ENCODE measurements around the gene TMEM233.
"Not testable (repeated sequence)": the region's sequence is repeated elsewhere in the genome, so short reads cannot be mapped to it uniquely, and the experiment has no call there.

Gene TMEM233

GRCh38 chr12:119613319-119613936 is 19.9 kb downstream of the TMEM233 start:
- no peak for DNase-seq

DNA sequence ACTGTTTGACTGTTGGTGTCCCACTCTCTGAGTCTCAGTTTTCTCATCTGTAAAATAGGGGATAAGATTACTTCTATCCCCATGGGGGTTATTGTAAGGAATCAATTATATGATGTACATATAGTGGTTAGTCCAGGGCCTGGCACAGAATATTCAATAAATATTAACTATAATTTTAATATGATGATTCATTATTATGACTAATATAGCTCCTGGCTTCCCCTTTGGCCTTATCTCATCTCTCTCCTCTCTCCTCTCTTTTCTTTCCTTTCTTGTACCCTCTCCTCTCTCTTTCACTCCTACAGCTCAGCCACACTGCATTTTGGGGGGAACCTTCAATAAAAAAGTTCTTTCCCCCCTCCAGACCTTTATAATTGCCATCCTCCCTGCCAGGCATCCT is 21.1 kb downstream of the TMEM233 start:
- DNase-seq: no peak

DNA sequence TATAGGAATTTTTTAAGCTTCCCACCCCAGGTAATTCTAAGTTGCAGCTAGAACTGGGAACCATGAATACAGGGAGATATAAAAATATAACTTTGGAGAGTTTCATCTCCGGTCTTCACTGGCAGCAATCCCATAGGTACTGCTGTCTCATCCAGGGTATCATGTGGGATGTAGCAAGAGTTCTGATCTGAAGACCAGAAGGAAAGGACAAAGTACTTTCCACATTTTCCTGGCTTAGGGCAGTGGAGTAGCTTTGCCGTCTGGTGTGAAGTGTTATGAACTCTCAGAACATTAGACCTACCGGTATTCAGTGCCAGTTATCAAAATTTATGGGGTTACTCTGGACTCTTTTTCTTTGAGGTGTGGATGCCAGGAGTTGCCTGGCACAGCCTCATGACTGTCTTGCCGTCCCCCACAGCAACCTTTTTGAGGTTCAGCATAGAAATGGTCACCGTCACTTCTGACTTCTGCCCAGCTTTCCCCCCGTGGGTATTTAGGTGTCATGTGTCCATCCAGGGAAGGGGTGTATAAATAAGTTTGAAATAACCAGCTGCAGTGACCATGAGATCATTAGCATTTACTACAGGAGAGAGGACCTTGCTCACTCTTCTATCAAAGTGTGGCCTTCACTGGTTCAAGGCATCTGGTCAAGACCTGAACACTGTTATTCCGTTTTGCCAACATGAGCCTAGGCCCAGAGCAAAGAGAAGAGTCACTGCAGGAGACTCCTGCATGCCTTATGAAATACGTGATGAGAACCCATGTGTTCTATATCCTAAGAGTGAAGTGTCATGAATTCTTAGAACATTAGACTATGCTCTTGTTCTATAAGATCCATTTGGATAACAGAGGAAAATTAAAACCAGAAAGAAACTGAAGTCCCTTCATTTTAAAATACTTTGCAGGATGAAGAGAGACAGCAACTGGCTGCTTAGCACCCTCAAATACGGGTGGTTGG is 22.2 kb downstream of the TMEM233 start:
- DNase-seq: no peak

DNA sequence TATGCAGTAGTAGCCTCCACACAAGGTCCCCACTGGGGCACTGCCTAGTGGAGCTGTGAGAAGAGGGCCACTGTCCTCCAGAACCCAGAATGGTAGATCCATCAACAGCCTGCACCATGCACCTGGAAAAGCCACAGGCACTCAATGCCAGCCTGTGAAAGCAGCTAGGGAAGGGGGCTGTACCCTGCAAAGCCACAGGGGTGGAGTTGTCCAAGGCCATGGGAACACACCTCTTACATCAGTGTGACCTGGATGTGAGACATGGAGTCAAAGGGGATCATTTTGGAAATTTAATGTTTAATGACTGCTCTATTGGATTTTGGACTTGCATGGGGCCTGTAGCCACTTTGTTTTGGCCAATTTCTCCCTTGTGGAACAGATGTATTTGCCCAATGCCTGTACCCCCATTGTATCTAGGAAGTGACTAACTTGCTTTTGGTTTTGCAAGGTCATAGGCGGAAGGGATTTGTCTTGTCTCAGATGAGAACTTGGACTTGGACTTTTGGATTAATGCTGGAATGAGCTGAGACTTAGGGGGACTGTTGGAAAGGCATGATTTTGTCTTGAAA is 24.8 kb downstream of the TMEM233 start:
- DNase-seq: not testable (repeated sequence)

DNA sequence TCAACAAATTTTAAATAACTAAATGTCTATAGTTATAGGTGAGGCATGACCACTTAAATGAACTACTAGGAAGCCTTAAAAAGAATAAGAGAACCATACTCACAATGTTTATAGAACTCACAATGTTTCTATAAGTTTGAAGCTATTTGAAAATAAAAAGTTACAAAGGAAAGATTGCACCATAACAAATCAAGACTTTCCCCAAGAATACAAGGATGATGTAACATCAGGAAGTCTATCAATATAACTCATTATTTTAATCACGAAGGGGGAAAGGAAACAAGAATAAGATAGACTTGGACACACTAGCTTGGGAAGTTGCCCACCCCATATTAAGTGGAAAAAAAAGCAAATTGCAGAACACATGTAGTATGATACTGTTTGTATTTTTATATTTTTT is 26.9 kb downstream of the TMEM233 start:
- no peak for DNase-seq

DNA sequence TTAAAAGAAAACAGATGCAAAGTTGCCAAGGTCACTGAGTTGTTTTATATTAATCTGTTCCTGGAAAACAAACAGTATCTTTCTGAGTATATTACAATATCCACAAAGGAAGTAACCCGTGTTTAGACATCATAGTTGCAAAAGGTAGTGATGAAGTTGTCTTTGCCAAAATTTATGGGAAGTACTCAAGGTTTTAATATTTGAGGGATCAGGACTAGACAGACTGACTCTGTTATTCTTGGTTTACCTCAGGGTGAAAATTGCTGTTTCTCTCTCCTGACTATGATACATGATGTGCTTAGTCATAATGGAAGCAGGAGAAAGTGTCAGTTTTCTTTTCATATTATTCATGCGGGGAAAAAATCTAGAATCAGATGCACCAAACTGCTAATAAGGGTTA is 28.3 kb downstream of the TMEM233 start:
- DNase-seq: no peak

DNA sequence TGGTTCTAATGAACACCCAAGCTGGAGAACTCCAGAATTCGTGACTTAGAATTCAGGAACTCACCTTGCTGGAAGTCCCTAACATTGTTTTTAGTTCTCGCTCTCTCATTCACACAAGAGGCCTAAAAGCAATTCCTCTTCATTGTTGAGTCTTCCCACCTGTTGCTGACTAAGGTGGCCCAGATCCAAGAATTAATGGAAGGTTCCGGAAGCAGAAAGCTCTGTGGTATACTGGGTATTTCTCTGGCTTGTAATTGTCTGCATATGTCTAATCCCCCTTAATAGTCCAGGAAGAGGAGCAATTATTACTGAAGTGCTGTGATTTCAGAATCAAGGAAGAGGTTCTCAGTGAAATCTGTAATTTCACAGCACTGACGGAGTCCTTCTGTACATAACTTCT is 31.4 kb downstream of the TMEM233 start:
- no peak for DNase-seq

DNA sequence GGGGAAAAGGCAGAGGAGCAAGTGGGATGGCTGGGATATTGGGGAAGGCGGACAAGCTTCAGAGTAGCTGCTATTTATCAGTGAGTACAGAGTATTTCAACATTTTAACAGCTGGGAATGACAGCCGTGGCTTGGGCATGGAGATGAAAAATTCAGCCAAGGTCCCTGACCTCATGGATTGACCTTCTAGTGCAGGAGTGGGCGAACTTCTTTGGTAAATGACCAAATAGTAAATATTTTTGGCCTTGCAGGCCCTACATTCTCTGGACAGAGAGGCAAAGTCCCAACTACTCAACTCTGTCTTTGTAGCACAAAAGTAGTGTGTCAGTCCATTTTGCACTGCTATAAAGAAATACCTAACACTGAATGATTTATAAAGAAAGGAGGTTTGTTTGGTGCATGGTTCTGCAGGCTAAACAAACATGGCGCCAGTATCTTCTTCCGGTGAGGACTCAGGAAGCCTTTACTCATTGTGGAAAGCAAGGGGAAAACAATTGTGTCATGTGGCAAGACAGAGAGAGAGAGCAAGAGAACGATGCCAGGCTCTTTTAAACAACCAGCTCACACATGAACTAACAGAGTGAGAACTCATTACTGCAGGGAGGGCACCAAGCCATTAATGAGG is 33.6 kb downstream of the TMEM233 start:
- no peak for DNase-seq

GRCh38 chr12:119627686-119628085 is 34.1 kb downstream of the TMEM233 start:
- no peak for DNase-seq

DNA sequence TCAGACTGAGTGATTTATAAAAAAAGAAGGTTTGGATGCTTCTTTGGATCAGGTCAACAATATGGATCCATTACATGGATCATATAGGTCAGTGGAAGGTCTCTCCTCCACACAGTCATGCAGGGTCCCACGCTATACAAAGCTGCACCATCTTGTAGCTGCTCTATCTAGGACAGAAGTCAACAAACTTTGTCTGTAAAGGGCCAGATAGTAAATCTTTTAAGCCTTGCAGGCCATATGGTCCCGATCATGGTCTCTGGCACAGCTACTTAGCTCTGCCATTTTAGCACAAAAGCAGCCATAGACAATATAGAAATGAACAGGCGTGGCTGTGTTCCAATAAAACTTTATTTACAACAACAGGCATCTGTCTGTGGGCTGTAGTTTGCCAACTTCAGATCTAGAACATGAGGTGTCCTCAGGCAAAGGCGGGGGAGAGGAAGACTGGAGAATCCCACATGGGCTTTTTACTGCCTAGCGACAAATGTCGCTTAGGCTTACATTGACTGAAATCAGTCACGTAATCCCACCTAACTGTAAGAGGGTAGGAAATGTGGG is 36.7 kb downstream of the TMEM233 start:
- DNase-seq: no peak

GRCh38 chr12:119630962-119631550 is 37.5 kb downstream of the TMEM233 start:
- no peak for DNase-seq

DNA sequence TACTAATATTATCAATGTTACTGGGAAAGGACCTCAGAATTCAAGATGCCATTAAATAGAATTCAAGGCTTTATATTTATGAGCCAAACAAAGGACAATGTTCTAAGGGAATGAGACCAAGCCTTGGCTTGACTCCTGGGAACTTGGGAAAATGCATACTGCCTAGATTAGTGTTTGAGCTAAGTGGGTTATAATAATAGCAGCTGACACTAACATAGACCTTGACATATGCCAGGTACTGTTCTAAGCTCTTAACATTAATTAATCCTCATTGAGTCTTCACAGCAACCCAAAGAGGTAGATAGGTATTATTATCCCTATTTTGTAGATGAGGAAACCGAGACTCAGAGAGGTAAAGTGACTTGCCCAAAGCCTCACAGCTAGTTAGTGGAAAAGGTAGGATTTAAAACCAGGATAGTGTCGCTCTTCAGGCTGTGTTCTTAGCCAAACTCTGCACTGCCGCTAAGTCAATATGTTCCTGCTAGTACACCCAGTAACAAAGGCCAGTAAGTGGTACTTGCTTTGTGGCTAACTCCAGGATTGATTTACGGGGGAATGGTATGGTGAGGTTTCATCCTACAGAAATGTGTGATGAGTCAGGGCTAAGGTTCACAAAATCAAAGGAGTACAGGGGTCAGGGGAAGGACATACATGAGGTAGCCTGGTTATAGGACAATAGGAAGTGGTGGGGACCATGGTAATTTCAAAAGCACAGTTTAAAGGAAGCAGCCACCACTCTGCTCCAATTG is 38.5 kb downstream of the TMEM233 start:
- DNase-seq: no peak

DNA sequence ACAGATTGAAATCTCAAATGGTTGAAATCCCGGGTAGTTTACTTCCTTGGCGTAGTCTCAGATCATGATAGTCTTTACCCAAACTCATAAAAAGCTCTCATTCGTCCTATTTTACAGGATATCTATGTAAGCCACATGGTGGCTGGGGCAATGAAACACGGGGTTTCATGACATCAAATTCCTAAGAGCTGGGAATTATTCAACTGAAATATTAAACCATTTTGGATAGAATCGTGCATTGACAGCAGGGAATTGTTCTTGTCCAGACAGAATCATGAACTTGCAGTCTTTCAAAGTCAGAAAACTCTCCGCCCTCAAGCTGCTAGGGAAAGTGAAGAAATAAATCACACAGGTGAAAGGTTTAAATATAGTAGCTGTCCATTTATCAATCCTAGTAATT is 41.2 kb downstream of the TMEM233 start:
- DNase-seq: no peak

GRCh38 chr12:119642986-119643385 is 49.4 kb downstream of the TMEM233 start:
- no peak for DNase-seq

DNA sequence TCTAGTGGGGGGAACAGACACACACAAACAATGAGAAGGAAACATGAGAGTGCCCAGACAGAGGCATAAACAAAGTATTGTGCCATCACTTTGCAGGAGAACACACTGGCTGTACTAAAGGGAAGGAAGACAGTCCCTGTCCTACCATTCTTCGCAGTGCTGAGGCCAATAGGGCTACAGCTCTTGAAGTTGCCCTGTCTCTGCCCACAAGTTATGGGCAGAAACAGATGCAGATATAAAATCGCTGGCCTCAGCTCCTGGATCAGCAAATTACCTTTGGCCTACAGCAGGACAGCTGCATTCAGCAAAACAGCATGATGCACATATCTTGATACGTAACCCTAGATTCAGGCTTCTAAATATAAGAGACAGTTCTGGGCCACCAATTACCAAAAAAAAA is 51.4 kb downstream of the TMEM233 start:
- DNase-seq: no peak

GRCh38 chr12:119645535-119646059 is 52.0 kb downstream of the TMEM233 start:
- DNase-seq: no peak

DNA sequence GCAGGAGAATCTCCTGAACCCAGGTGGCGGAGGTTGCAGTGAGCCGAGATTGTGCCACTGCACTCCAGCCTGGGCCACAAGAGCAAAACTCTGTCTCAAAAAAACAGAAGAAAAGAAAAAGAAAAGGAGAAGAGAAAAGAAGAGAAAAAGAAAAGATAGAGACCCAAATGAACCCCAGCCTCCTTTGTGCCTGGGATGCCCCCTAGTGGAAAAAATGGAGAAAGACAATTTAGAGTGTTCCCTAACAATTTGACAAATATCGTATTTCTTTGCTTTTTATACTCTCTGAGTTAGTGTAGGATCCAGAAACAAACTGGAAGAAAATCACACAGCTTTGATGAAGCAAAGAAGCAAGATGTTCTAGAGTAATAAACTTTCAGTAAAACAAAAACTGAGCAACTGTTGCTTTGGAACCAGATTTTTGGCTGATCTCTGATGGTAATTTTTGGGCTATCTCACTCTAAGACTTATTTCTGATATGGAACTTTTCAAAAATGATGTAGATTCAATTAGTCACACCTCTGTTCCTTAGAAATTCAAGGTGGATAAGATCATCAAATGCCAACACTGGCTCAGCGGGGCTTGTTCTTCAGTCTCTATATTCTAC is 55.7 kb downstream of the TMEM233 start:
- peak; percentile 4 to 30 for DNase-seq

- DNase-seq: no peak
These were observed 59.1 kb downstream of the TMEM233 start for GRCh38 chr12:119652665-119653064.

GRCh38 chr12:119657001-119657400 is 63.4 kb downstream of the TMEM233 start:
- not testable (repeated sequence) for DNase-seq

GRCh38 chr12:119658166-119658565 is 64.6 kb downstream of the TMEM233 start:
- DNase-seq: not testable (repeated sequence)

DNA sequence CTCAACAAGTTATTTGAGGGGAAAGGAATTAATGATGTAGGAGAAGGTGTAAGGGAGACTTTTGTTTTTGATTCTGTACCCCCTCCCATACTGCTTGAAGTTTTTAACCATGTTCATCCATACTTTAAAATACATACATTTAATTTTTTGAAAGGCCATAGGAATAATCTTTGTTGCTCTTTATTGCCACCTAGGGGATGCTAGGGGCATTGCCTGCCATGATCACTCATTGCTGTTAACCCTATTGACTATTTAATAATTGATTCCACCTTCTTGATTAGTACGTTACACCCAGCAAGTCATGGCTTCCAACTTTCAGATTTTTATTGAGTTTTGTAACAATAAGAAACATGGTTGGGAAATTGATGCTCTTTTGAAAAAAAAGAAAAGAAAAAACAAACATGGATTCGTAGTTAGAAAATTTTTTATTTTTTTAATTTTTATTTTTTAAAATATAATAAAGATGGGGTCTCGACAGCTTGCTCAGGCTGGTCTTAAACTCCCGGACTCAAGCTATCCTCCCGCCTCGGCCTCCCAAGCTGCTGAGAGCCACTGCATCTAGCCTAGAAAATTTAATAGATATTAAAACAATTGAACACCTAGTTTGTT is 65.8 kb downstream of the TMEM233 start:
- DNase-seq: peak in 1 of 2 experiments; percentile 37
